ENCODE data around the gene SOHLH2. TPM values are rescaled to one million over a fixed set of nuclear protein-coding genes. Genes with fewer than 3 reads are reported as not detected.
A peak's percentile ranks its signal among the peaks of the same experiment; 100 is the strongest.

Gene SOHLH2
- total RNA-seq, 4 donors from 2014 or later = 0.19 to 0.47 (median 0.27) TPM; not detected in 1

GRCh38 chr13:36174923-36175322, 39.4 kb downstream of the SOHLH2 start:
- H3K9me3 ChIP-seq = no peaks in the 10 kb centered on the region
- no peak overlapping the region for H3K27ac ChIP-seq
- TF ChIP-seq CTCF (IDR thresholded peaks at IDR 0.05) (no peak), EP300 (IDR thresholded peaks at IDR 0.05) (no peak), POLR2AphosphoS5 (IDR thresholded peaks at IDR 0.05) (no peak), POLR2A (IDR thresholded peaks at IDR 0.05) (no peak)
- H3K4me3 ChIP-seq = no peak overlapping the region
- WGBS, 2 donors (ENCODE audit: low coverage in 1 of 2) = 89% methylated on average over 5 of the region's 7 CpGs; no CpG with 5 or more reads in 1 of the 2 donors
- no peaks in the 10 kb centered on the region for H3K36me3 ChIP-seq
- H3K4me1 ChIP-seq = no peaks in the 10 kb centered on the region
- ATAC-seq = no peak
- no peaks in the 10 kb centered on the region for H3K27me3 ChIP-seq

- no peaks in the 10 kb centered on the region for H3K9me3 ChIP-seq
- ATAC-seq = no peak
- H3K27ac ChIP-seq = no peak overlapping the region
- no peaks in the 10 kb centered on the region for H3K27me3 ChIP-seq
- TF ChIP-seq POLR2AphosphoS5 (IDR thresholded peaks at IDR 0.05) (no peak), CTCF (IDR thresholded peaks at IDR 0.05) (no peak), EP300 (IDR thresholded peaks at IDR 0.05) (no peak), POLR2A (IDR thresholded peaks at IDR 0.05) (no peak)
- WGBS, 2 donors (ENCODE audit: low coverage in 1 of 2) = 52 to 80% methylated on average over 1 to 3 of the region's 4 CpGs
- H3K4me3 ChIP-seq = no peak overlapping the region
- H3K36me3 ChIP-seq = no peaks in the 10 kb centered on the region
- H3K4me1 ChIP-seq = no peaks in the 10 kb centered on the region
Observed at GRCh38 chr13:36173571-36174322, 40.6 kb downstream of the SOHLH2 start.

- 83 to 90% methylated on average over 5 of the region's 5 CpGs for WGBS, 2 donors (ENCODE audit: low coverage in 1 of 2)
- Histone ChIP-seq H3K9me3 (no peaks in the 10 kb centered on the region), H3K27ac (no peak overlapping the region), H3K27me3 (no peaks in the 10 kb centered on the region), H3K36me3 (no peaks in the 10 kb centered on the region), H3K4me3 (no peak overlapping the region), H3K4me1 (peaks cover 6 to 18% (median 6%) of the 10 kb centered on the region in 3 donors)
- ATAC-seq = no peak
- TF ChIP-seq POLR2A (IDR thresholded peaks at IDR 0.05) (no peak), POLR2AphosphoS5 (IDR thresholded peaks at IDR 0.05) (no peak)
Observed at GRCh38 chr13:36166046-36166445, 48.3 kb downstream of the SOHLH2 start.

- Histone ChIP-seq H3K27me3 (no peaks in the 10 kb centered on the region), H3K27ac (peak overlapping the region in 1 of 4 donors; percentile 0), H3K9me3 (no peaks in the 10 kb centered on the region), H3K4me1 (peaks cover 6 to 18% (median 6%) of the 10 kb centered on the region in 3 donors), H3K36me3 (no peaks in the 10 kb centered on the region), H3K4me3 (no peak overlapping the region)
- TF ChIP-seq POLR2AphosphoS5 (IDR thresholded peaks at IDR 0.05) = peak; percentile 49
- TF ChIP-seq CTCF (IDR thresholded peaks at IDR 0.05) = no peak
- no peak for TF ChIP-seq POLR2A (IDR thresholded peaks at IDR 0.05)
- peak; percentile 34 for ATAC-seq
- 16 to 24% methylated on average over 3 to 7 of the region's 7 CpGs for WGBS, 2 donors (ENCODE audit: low coverage in 1 of 2)
Observed at GRCh38 chr13:36163809-36164308, 50.5 kb downstream of the SOHLH2 start.

GRCh38 chr13:36163286-36163685, 51.1 kb downstream of the SOHLH2 start:
- Histone ChIP-seq H3K4me1 (peaks cover 6 to 18% (median 6%) of the 10 kb centered on the region in 3 donors), H3K4me3 (no peak overlapping the region), H3K9me3 (no peaks in the 10 kb centered on the region), H3K36me3 (no peaks in the 10 kb centered on the region), H3K27me3 (no peaks in the 10 kb centered on the region), H3K27ac (peak overlapping the region in 1 of 4 donors; percentile 0)
- WGBS, 2 donors (ENCODE audit: low coverage in 1 of 2) = 32 to 69% methylated on average over 3 to 4 of the region's 6 CpGs
- no peak for TF ChIP-seq CTCF (IDR thresholded peaks at IDR 0.05)
- no peak for TF ChIP-seq EP300 (IDR thresholded peaks at IDR 0.05)
- TF ChIP-seq POLR2A (IDR thresholded peaks at IDR 0.05) = no peak
- TF ChIP-seq POLR2AphosphoS5 (IDR thresholded peaks at IDR 0.05) = no peak
- ATAC-seq = no peak

Measured in gastroesophageal sphincter (tissue), 4 donors.